ENCODE data around the gene PPP2R3B. TPM values are rescaled to one million over a fixed set of nuclear protein-coding genes. Genes with fewer than 3 reads are reported as not detected.

The PPP2R3B gene
- polyA plus RNA-seq, 1 donor (not counting 4 experiments of a cell fraction or from before 2014, with no cell fraction given): 6.6 TPM

GRCh38 chrX:349196-349595 lies 37.5 kb downstream of the PPP2R3B start:
- no peak overlapping the region for H3K9ac ChIP-seq (ENCODE audit: control insufficient read depth, extremely low read depth, insufficient read depth, low read length)
- no peaks in the 10 kb centered on the region for H3K9me1 ChIP-seq (ENCODE audit: control insufficient read depth, extremely low read depth, insufficient read depth, low read length)
- DNase-seq (ENCODE audit: low read depth, low spot score): no peak
- no peaks in the 10 kb centered on the region for H3K9me3 ChIP-seq (ENCODE audit: control insufficient read depth, low read depth, low read length)
- H4K20me1 ChIP-seq (ENCODE audit: control insufficient read depth, extremely low read depth, insufficient read depth, low read length): no peaks in the 10 kb centered on the region
- no peaks in the 10 kb centered on the region for H3K4me1 ChIP-seq (ENCODE audit: control insufficient read depth, extremely low read depth, insufficient read depth, low read length)
- no peak overlapping the region for H2AFZ ChIP-seq (ENCODE audit: control insufficient read depth, low read length)
- dilution Hi-C loops (cut with MboI; ENCODE audit: extremely low pct_ligation_motif_present, low sequenced_read_pairs): no loop called here
- no peaks in the 10 kb centered on the region for H3K27me3 ChIP-seq (ENCODE audit: control insufficient read depth, extremely low read depth, insufficient read depth, low read length)
- no peak for FAIRE-seq
- no peaks in the 10 kb centered on the region for H3K79me2 ChIP-seq (ENCODE audit: control insufficient read depth, insufficient read depth, low read length)
- no peak overlapping the region for H3K4me2 ChIP-seq (ENCODE audit: control insufficient read depth, extremely low read depth, insufficient read depth, low read depth, low read length)
- no peak overlapping the region for H3K4me3 ChIP-seq (ENCODE audit: control insufficient read depth in 2 of 3, extremely low read depth in 1 of 3, insufficient read depth in 2 of 3, low read depth in 1 of 3, low read length in 3 of 3)
- no peak overlapping the region for H3K27ac ChIP-seq (ENCODE audit: control insufficient read depth, insufficient read depth, low read length)
- peaks cover 0 to 1% of the 10 kb centered on the region in 2 experiments for H3K36me3 ChIP-seq (ENCODE audit: control insufficient read depth in 2 of 2, extremely low read depth in 1 of 2, insufficient read depth in 2 of 2, low read length in 2 of 2)
- TF ChIP-seq EZH2 (IDR thresholded peaks at IDR 0.05; ENCODE audit: low read length): no peak
- TF ChIP-seq, protein P1, sequence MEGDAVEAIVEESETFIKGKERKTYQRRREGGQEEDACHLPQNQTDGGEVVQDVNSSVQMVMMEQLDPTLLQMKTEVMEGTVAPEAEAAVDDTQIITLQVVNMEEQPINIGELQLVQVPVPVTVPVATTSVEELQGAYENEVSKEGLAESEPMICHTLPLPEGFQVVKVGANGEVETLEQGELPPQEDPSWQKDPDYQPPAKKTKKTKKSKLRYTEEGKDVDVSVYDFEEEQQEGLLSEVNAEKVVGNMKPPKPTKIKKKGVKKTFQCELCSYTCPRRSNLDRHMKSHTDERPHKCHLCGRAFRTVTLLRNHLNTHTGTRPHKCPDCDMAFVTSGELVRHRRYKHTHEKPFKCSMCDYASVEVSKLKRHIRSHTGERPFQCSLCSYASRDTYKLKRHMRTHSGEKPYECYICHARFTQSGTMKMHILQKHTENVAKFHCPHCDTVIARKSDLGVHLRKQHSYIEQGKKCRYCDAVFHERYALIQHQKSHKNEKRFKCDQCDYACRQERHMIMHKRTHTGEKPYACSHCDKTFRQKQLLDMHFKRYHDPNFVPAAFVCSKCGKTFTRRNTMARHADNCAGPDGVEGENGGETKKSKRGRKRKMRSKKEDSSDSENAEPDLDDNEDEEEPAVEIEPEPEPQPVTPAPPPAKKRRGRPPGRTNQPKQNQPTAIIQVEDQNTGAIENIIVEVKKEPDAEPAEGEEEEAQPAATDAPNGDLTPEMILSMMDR (optimal IDR thresholded peaks at IDR 0.05 in 1 of 3, IDR thresholded peaks at IDR 0.05 in 1 of 3, conservative IDR thresholded peaks at IDR 0.05 in 1 of 3; ENCODE audit: extremely low read depth in 1 of 3, insufficient read depth in 2 of 3, low read length in 3 of 3): no peak

- Histone ChIP-seq H3K27ac (ENCODE audit: control insufficient read depth, insufficient read depth, low read length) (no peak overlapping the region), H4K20me1 (ENCODE audit: control insufficient read depth, extremely low read depth, insufficient read depth, low read length) (no peaks in the 10 kb centered on the region), H3K9me1 (ENCODE audit: control insufficient read depth, extremely low read depth, insufficient read depth, low read length) (no peaks in the 10 kb centered on the region), H3K9ac (ENCODE audit: control insufficient read depth, extremely low read depth, insufficient read depth, low read length) (no peak overlapping the region), H3K9me3 (ENCODE audit: control insufficient read depth, low read depth, low read length) (no peaks in the 10 kb centered on the region), H3K4me2 (ENCODE audit: control insufficient read depth, extremely low read depth, insufficient read depth, low read depth, low read length) (no peak overlapping the region), H3K27me3 (ENCODE audit: control insufficient read depth, extremely low read depth, insufficient read depth, low read length) (no peaks in the 10 kb centered on the region), H3K79me2 (ENCODE audit: control insufficient read depth, insufficient read depth, low read length) (no peaks in the 10 kb centered on the region), H2AFZ (ENCODE audit: control insufficient read depth, low read length) (no peak overlapping the region), H3K4me3 (ENCODE audit: control insufficient read depth in 2 of 3, extremely low read depth in 1 of 3, insufficient read depth in 2 of 3, low read depth in 1 of 3, low read length in 3 of 3) (no peak overlapping the region), H3K4me1 (ENCODE audit: control insufficient read depth, extremely low read depth, insufficient read depth, low read length) (no peaks in the 10 kb centered on the region), H3K36me3 (ENCODE audit: control insufficient read depth in 2 of 2, extremely low read depth in 1 of 2, insufficient read depth in 2 of 2, low read length in 2 of 2) (peaks cover 0 to 1% of the 10 kb centered on the region in 2 experiments)
- FAIRE-seq: no peak
- dilution Hi-C loops (cut with MboI; ENCODE audit: extremely low pct_ligation_motif_present, low sequenced_read_pairs): no loop called here
- DNase-seq (ENCODE audit: low read depth, low spot score): no peak
- no peak for TF ChIP-seq EZH2 (IDR thresholded peaks at IDR 0.05; ENCODE audit: low read length)
- TF ChIP-seq, protein P1 (optimal IDR thresholded peaks at IDR 0.05 in 1 of 3, IDR thresholded peaks at IDR 0.05 in 1 of 3, conservative IDR thresholded peaks at IDR 0.05 in 1 of 3; ENCODE audit: extremely low read depth in 1 of 3, insufficient read depth in 2 of 3, low read length in 3 of 3): no peak
These were observed 38.1 kb downstream of the PPP2R3B start for GRCh38 chrX:348461-349117.
